ENCODE results near the gene LTBP1. TPM values are rescaled to one million over a fixed set of nuclear protein-coding genes. Genes with fewer than 3 reads are reported as not detected.
"Not testable (repeated sequence)": the region's sequence is repeated elsewhere in the genome, so short reads cannot be mapped to it uniquely, and the experiment has no call there.

LTBP1 gene
- total and polyA plus RNA-seq, 2 experiments from 2014 or later, result 15.7 to 49.8 TPM

DNA sequence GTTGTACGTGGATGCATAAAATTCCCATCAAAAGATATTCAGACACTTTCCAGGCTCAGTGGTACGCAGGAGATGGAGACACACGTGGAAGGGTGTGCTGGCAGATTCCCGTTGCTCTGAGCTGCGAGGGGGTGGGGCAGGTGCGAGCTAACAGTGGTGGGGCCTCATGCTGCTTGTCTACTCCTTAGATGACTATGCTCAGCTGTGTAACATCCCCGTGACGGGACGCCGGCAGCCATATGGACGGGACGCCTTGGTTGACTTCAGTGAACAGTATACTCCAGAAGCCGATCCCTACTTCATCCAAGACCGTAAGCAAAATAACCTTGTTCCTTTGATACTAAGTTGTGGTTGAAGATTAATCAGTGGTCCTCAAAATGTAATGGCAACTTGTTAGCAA lies 442.2 kb downstream of the LTBP1 start (continued):
- no peak for TF ChIP-seq NANOG (IDR thresholded peaks at IDR 0.05; ENCODE audit: borderline replicate concordance)
- no peak for TF ChIP-seq ZNF114 (CRISPR knock-in tag; IDR thresholded peaks at IDR 0.05)
- TF ChIP-seq CREB1 (CRISPR knock-in tag; IDR thresholded peaks at IDR 0.05; ENCODE audit: low read depth), result no peak
- TF ChIP-seq, protein P1, sequence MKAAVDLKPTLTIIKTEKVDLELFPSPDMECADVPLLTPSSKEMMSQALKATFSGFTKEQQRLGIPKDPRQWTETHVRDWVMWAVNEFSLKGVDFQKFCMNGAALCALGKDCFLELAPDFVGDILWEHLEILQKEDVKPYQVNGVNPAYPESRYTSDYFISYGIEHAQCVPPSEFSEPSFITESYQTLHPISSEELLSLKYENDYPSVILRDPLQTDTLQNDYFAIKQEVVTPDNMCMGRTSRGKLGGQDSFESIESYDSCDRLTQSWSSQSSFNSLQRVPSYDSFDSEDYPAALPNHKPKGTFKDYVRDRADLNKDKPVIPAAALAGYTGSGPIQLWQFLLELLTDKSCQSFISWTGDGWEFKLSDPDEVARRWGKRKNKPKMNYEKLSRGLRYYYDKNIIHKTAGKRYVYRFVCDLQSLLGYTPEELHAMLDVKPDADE (IDR thresholded peaks at IDR 0.05), result no peak
- no peak for TF ChIP-seq EZH2phosphoT487 (IDR thresholded peaks at IDR 0.05; ENCODE audit: unreplicated experiment)
- TF ChIP-seq JUNB (IDR thresholded peaks at IDR 0.05; ENCODE audit: unreplicated experiment), result no peak
- no peak for TF ChIP-seq EZH2 (IDR thresholded peaks at IDR 0.05; ENCODE audit: low read depth, unreplicated experiment)
- TF ChIP-seq, protein P2, sequence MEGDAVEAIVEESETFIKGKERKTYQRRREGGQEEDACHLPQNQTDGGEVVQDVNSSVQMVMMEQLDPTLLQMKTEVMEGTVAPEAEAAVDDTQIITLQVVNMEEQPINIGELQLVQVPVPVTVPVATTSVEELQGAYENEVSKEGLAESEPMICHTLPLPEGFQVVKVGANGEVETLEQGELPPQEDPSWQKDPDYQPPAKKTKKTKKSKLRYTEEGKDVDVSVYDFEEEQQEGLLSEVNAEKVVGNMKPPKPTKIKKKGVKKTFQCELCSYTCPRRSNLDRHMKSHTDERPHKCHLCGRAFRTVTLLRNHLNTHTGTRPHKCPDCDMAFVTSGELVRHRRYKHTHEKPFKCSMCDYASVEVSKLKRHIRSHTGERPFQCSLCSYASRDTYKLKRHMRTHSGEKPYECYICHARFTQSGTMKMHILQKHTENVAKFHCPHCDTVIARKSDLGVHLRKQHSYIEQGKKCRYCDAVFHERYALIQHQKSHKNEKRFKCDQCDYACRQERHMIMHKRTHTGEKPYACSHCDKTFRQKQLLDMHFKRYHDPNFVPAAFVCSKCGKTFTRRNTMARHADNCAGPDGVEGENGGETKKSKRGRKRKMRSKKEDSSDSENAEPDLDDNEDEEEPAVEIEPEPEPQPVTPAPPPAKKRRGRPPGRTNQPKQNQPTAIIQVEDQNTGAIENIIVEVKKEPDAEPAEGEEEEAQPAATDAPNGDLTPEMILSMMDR (conservative IDR thresholded peaks at IDR 0.05; ENCODE audit: low read depth in 2 of 2), result no peak

DNA sequence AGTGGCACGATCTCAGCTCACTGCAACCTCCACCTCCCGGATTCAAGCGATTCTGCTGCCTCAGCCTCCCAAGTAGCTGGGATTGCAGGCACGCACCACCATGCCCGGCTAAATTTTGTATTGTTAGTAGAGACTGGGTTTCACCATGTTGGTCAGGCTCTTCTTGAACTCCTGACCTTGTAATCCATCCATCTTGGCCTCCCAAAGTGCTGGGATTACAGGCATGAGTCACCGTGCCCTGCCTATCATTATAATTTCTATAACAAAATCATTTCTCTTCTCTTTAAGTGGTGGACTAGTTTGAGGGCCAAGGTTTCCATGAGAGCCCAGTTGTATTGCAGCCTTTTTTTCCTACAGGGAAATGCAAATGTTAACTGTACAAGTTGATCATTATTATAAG lies 442.9 kb downstream of the LTBP1 start:
- H3K9me3 Mint-ChIP-seq, ATAC-seq: not testable (repeated sequence)

DNA sequence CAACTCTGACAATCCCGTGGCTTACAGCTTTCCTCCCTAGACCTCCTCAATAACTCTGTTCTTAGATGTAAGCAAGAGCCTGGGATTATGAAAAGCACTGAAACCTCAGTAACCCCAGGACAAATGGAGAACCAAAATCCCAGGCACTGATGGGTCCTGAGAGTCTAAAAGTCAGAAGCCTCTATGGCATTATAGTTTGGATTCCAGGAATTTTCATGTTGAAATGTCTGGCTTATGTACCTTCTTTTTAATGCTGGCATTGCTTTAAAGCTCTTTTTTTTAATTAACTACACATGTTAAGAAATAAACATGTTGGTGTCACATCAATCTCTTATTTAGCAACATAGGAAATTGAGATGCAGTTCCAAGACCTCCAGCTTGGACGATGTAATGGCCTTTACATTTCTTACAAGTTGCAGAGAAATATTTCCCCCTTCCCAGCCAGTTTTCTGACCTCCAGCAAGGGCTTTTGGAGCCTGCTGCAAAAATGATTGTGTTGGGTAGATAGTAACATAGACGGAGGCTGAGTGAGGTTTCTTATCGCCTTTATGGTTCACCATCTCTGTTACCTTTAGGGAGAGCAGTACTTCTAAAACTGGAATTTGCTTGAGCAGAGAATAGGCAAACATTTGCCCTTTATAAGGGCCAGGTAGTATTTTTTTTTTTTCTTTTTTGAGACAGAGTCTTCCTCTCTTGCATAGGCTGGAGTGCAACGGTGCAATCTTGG lies 444.9 kb downstream of the LTBP1 start:
- no peak overlapping the region for H2AFZ ChIP-seq
- H3K27me3 Mint-ChIP-seq (ENCODE audit: insufficient read depth, low read depth, poor library complexity), result peaks cover 7% of the 10 kb centered on the region
- H3K36me3 ChIP-seq (ENCODE audit: insufficient read depth), result no peaks in the 10 kb centered on the region
- H3K27ac ChIP-seq (ENCODE audit: low read depth), result no peak overlapping the region
- no peak overlapping the region for H3K4me3 Mint-ChIP-seq
- peaks cover 10% of the 10 kb centered on the region for H3K4me1 ChIP-seq (ENCODE audit: insufficient read depth)
- no peaks in the 10 kb centered on the region for H3K27me3 ChIP-seq (ENCODE audit: insufficient read depth)
- H3K4me3 ChIP-seq, result no peak overlapping the region
- ATAC-seq, result no peak
- no peaks in the 10 kb centered on the region for H3K9me2 ChIP-seq (ENCODE audit: insufficient read depth)
- peaks cover 3% of the 10 kb centered on the region; the same call in 2 of the 3 replicates for H3K36me3 Mint-ChIP-seq (ENCODE audit: low read depth)
- H4K20me1 ChIP-seq (replicated peaks; ENCODE audit: insufficient read depth), result no peaks in the 10 kb centered on the region
- H3K4me1 Mint-ChIP-seq, result peaks cover 5% of the 10 kb centered on the region; the same call in 2 of the 3 replicates
- H3K79me2 ChIP-seq (replicated peaks; ENCODE audit: insufficient read depth), result no peaks in the 10 kb centered on the region
- no peak for TF ChIP-seq EZH2phosphoT487 (IDR thresholded peaks at IDR 0.05; ENCODE audit: unreplicated experiment)
- no peak for TF ChIP-seq ZNF331 (CRISPR knock-in tag; IDR thresholded peaks at IDR 0.05; ENCODE audit: low read depth)
- no peak for TF ChIP-seq NANOG (IDR thresholded peaks at IDR 0.05; ENCODE audit: borderline replicate concordance)
- TF ChIP-seq, protein P3, sequence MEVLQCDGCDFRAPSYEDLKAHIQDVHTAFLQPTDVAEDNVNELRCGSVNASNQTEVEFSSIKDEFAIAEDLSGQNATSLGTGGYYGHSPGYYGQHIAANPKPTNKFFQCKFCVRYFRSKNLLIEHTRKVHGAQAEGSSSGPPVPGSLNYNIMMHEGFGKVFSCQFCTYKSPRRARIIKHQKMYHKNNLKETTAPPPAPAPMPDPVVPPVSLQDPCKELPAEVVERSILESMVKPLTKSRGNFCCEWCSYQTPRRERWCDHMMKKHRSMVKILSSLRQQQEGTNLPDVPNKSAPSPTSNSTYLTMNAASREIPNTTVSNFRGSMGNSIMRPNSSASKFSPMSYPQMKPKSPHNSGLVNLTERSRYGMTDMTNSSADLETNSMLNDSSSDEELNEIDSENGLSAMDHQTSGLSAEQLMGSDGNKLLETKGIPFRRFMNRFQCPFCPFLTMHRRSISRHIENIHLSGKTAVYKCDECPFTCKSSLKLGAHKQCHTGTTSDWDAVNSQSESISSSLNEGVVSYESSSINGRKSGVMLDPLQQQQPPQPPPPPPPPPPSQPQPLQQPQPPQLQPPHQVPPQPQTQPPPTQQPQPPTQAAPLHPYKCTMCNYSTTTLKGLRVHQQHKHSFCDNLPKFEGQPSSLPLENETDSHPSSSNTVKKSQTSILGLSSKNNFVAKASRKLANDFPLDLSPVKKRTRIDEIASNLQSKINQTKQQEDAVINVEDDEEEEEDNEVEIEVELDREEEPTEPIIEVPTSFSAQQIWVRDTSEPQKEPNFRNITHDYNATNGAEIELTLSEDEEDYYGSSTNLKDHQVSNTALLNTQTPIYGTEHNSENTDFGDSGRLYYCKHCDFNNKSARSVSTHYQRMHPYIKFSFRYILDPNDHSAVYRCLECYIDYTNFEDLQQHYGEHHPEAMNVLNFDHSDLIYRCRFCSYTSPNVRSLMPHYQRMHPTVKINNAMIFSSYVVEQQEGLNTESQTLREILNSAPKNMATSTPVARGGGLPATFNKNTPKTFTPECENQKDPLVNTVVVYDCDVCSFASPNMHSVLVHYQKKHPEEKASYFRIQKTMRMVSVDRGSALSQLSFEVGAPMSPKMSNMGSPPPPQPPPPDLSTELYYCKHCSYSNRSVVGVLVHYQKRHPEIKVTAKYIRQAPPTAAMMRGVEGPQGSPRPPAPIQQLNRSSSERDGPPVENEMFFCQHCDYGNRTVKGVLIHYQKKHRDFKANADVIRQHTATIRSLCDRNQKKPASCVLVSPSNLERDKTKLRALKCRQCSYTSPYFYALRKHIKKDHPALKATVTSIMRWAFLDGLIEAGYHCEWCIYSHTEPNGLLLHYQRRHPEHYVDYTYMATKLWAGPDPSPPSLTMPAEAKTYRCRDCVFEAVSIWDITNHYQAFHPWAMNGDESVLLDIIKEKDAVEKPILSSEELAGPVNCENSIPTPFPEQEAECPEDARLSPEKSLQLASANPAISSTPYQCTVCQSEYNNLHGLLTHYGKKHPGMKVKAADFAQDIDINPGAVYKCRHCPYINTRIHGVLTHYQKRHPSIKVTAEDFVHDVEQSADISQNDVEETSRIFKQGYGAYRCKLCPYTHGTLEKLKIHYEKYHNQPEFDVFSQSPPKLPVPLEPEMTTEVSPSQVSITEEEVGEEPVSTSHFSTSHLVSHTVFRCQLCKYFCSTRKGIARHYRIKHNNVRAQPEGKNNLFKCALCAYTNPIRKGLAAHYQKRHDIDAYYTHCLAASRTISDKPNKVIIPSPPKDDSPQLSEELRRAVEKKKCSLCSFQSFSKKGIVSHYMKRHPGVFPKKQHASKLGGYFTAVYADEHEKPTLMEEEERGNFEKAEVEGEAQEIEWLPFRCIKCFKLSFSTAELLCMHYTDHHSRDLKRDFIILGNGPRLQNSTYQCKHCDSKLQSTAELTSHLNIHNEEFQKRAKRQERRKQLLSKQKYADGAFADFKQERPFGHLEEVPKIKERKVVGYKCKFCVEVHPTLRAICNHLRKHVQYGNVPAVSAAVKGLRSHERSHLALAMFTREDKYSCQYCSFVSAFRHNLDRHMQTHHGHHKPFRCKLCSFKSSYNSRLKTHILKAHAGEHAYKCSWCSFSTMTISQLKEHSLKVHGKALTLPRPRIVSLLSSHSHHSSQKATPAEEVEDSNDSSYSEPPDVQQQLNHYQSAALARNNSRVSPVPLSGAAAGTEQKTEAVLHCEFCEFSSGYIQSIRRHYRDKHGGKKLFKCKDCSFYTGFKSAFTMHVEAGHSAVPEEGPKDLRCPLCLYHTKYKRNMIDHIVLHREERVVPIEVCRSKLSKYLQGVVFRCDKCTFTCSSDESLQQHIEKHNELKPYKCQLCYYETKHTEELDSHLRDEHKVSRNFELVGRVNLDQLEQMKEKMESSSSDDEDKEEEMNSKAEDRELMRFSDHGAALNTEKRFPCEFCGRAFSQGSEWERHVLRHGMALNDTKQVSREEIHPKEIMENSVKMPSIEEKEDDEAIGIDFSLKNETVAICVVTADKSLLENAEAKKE (CRISPR knock-in tag; IDR thresholded peaks at IDR 0.05), result no peak
- no peak overlapping the region for H3K27ac Mint-ChIP-seq
- no peak overlapping the region for H3K4me2 ChIP-seq
- H3F3A ChIP-seq (replicated peaks; ENCODE audit: low read depth), result no peaks in the 10 kb centered on the region
- no peak for DNase-seq (ENCODE audit: low spot score)
- H3K9me3 Mint-ChIP-seq, result peaks cover 4% of the 10 kb centered on the region; the same call in 1 of the 3 replicates

More for the DNA sequence above, 442.9 kb downstream of the LTBP1 start:
- not testable (repeated sequence) for H3K27me3 ChIP-seq (ENCODE audit: insufficient read depth); H3K9me2 ChIP-seq (ENCODE audit: insufficient read depth); H3K4me2 ChIP-seq; H3K27ac ChIP-seq (ENCODE audit: low read depth); H3K27me3 Mint-ChIP-seq (ENCODE audit: insufficient read depth, low read depth, poor library complexity); H3K79me2 ChIP-seq (replicated peaks; ENCODE audit: insufficient read depth); H3K4me1 ChIP-seq (ENCODE audit: insufficient read depth); H2AFZ ChIP-seq; H3K36me3 ChIP-seq (ENCODE audit: insufficient read depth); H3K4me1 Mint-ChIP-seq; H4K20me1 ChIP-seq (replicated peaks; ENCODE audit: insufficient read depth); H3K4me3 Mint-ChIP-seq; H3K27ac Mint-ChIP-seq; DNase-seq (ENCODE audit: low spot score); H3F3A ChIP-seq (replicated peaks; ENCODE audit: low read depth); H3K4me3 ChIP-seq; H3K36me3 Mint-ChIP-seq (ENCODE audit: low read depth)

All from GM23338 (cell line).